ENCODE data around the gene ZMAT3.
"Not testable (repeated sequence)": the region's sequence is repeated elsewhere in the genome, so short reads cannot be mapped to it uniquely, and the experiment has no call there.

The ZMAT3 gene

GRCh38 chr3:179071323-179072099 lies at the start of gene ZMAT3:
ZMAT3 (minus strand) TSS chr3:179071809; CDS start chr3:179067752, 4,057 bp downstream.
- DNase-seq (ENCODE audit: low read depth in 2 of 2, low spot score in 1 of 2) = peak; percentile 54 to 73

DNA sequence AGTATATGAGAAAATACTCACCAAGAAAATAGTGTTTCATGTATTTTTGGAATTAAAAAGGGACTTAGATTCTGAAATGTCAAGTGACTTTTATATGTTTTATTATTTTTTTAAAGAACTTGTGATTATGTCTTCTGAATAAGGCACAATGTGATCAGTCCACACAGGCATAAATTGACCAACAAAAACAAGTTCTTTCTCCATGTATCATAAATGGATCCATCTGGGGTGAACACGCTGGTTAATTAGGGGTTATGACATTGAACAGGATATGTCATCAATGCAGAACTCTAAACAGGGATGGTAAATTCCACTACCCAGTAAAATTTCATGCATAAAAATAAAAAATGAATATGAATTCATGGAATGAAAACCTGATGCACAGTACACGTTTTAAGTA lies 45.2 kb upstream of the ZMAT3 start:
- no peak for DNase-seq (ENCODE audit: low read depth in 2 of 2, low spot score in 1 of 2)

DNA sequence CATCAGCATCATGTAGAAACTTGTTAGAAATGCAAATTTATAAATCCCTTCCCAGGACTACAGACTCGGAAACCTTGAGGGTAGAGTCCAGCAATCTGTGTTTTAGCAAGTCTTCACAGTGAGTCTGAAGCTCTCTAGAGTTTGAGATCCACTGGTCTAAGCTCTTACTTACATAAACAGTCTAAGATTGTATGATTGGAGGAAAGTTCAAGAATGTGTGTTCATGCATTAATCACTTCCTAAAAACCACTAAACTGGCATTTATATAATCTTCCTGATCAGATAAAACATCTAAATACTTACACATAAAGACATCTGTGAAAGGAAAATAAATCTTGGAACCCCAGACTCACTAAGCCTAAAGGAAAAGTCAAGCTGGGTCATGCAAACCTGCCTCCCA lies 43.8 kb upstream of the ZMAT3 start:
- not testable (repeated sequence) for DNase-seq (ENCODE audit: low read depth in 2 of 2, low spot score in 1 of 2)

GRCh38 chr3:179113903-179114302 lies 42.3 kb upstream of the ZMAT3 start:
- DNase-seq (ENCODE audit: low read depth in 2 of 2, low spot score in 1 of 2) = no peak

GRCh38 chr3:179108086-179108485 lies 36.5 kb upstream of the ZMAT3 start:
- DNase-seq (ENCODE audit: low read depth in 2 of 2, low spot score in 1 of 2) = no peak

DNA sequence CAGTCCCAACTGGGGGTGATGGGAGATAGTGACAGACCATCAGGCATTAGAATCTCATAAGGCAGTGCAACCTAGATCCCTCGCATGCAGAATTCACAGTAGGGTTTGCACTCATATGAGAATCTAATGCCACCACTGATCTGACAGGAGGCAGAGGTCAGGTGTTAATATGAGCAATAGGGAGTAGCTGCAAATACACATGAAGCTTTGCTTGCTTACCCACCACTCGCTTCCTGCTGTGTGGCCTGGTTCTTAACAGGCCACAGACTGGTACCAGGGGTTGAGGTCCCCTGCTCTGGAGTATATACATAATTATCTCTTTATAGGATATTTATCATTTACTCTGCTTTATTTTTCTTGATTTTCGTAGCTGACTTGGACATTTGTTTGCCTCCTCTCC lies 36.0 kb upstream of the ZMAT3 start:
- DNase-seq (ENCODE audit: low read depth in 2 of 2, low spot score in 1 of 2) = no peak

DNA sequence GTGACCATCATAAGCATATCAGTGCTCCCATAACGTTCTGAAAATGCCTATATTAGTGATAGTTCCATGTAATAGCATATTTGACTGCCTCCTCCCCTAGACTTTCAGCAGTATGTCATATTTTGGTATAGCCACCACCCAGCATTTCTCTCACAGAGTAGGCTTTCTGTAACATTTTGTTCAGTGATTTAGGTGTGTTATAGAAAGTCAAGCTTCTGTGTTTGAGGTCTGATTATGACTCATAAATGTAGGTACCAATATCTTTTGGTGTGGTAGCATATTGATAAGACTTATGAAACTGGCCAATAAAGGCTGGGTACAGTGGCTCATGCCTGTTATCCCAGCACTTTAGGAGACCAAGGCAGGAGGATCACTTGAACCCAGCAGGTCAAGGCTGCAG lies 34.3 kb upstream of the ZMAT3 start:
- no peak for DNase-seq (ENCODE audit: low read depth in 2 of 2, low spot score in 1 of 2)

DNA sequence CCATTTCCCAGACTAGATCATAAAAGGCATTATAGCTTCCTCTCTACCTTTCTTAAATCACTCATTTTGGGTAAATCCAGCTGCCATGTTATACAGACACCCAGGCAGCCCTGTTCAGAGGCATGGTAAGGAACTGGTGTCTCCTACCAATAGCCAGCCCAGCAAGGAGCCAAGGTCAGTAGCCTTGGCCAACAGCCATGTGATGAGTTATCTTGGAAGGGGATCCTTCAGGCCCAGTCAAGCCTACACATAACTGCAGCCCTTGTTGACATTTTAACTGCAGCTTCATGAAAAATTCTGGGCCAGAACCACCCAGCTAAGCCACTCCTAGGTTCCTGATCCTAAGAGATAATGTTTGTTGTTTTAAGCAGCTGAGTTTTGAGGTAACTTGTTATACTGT lies 29.0 kb upstream of the ZMAT3 start:
- no peak for DNase-seq (ENCODE audit: low read depth in 2 of 2, low spot score in 1 of 2)

GRCh38 chr3:179098388-179099077 lies 26.9 kb upstream of the ZMAT3 start:
- no peak for DNase-seq (ENCODE audit: low read depth in 2 of 2, low spot score in 1 of 2)

DNA sequence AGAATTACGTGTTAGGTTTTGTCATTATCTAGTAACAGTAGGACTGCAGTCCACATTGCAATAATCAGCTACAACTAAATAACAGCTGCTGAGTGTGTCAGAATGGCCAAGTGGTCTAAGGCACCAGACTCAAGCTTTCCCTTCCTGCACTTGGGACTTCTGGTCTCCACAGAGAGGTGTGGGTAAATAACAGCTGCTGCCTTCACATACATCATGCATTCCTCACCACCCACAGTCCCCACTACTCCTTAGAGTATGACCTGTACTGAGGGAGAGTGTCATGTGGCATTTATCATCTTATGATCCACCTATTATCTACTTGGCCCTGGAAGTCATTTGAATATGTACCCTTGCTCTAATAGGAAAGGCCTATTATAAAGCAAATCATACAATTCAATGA lies 22.2 kb upstream of the ZMAT3 start:
- DNase-seq (ENCODE audit: low read depth in 2 of 2, low spot score in 1 of 2) = no peak

- DNase-seq (ENCODE audit: low read depth in 2 of 2, low spot score in 1 of 2) = no peak
Observed at GRCh38 chr3:179091113-179091512, 19.5 kb upstream of the ZMAT3 start.

DNA sequence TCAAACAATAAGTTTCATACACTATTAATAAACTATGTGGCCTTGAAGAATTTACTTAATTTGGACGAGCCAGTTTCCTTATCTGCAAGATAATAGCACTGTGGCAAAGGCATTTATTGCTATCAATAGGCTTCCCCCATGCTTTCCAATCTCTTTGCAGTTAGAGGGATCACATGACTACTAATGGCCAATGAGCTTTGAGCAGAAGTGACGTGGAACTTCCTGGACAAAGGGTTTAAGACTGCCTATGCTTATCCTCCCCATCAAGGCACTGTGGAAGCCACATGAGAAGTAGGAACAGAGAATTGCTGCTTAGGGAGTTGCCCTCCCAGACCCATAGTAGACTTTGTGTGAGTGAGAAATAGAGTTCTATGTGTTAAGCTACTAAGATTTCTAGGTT lies 16.7 kb upstream of the ZMAT3 start:
- DNase-seq (ENCODE audit: low read depth in 2 of 2, low spot score in 1 of 2) = no peak

DNA sequence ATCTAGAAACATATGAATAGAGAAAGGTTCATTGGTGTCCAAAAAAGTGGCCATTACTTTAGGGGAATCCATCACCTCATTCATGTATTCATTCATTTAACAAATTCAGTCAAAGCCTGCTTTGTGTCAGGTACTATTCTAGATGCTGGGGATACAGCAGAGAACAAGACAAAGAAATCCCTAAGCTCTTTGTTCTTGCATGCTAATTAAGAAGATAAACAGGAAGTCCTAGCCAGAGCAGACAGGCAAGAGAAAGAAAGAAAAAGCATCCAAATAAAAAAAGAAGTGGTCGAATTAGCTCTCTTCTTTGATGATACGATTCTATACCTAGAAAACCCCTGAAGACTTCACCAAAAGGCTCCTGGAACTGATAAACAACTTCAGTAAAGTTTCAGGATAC lies 12.4 kb upstream of the ZMAT3 start:
- no peak for DNase-seq (ENCODE audit: low read depth in 2 of 2, low spot score in 1 of 2)

DNA sequence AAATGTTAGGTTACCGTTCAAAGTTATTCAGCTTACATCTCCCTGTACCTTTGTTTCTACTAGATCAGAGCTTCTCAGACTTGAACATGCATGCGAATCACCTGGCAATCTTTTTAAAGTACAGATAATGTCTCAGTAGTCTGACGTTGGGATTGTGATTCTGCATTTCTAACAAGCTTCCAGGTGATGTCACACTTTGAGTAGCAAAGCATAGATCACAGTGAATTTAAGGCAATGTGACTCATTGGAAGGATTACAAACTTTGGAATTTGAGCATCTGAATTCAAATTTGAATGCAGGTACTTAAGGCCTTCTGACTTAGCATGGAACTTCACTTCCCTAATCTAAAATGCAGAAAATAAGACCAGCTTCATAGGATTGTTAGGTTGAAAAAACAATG lies 10.8 kb upstream of the ZMAT3 start:
- no peak for DNase-seq (ENCODE audit: low read depth in 2 of 2, low spot score in 1 of 2)

- no peak for DNase-seq (ENCODE audit: low read depth in 2 of 2, low spot score in 1 of 2)
Observed at GRCh38 chr3:179081885-179082284, 10.3 kb upstream of the ZMAT3 start.

DNA sequence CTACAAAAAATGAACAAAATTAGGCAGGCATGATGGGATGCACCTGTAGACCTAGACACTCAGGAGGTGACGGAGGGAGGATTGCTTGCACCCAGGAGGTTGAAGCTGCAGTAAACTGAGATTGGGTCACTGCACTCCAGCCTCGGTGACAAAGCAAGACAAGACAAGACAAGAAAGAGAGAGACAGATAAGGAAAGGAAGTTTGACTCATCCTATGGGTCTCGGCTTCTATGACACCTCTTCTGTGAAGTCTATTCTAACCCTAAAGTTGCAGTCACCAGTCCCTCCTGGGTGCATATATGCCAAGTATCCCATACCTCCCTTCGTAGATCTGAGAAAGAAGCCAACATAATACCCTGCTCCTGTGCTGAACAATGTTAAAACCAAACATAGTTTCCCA lies 7.9 kb upstream of the ZMAT3 start:
- no peak for DNase-seq (ENCODE audit: low read depth in 2 of 2, low spot score in 1 of 2)

- DNase-seq (ENCODE audit: low read depth in 2 of 2, low spot score in 1 of 2) = no peak
Observed at GRCh38 chr3:179076243-179077027, 4.8 kb upstream of the ZMAT3 start.

DNA sequence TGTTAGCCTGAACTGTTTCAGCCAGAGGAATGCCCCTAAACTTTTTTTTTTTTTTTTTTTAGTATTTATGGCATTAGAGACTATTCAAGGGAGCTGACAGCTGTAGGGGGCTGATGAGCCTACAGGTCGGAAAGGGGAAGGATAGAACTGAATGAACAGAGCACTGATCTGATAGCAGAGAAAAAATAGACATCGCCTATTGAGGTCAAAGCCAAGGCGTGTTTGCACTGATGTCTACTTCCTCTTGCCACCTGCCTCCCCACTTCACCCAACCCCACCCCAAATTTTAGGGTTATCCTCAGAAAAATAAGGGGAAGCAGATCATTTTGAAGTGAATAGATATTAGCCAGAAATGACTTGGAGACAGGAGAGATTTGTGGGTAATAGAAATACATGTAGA lies 3.0 kb upstream of the ZMAT3 start:
- no peak for DNase-seq (ENCODE audit: low read depth in 2 of 2, low spot score in 1 of 2)

GRCh38 chr3:179073816-179074215 lies 2.2 kb upstream of the ZMAT3 start:
- no peak for DNase-seq (ENCODE audit: low read depth in 2 of 2, low spot score in 1 of 2)

DNA sequence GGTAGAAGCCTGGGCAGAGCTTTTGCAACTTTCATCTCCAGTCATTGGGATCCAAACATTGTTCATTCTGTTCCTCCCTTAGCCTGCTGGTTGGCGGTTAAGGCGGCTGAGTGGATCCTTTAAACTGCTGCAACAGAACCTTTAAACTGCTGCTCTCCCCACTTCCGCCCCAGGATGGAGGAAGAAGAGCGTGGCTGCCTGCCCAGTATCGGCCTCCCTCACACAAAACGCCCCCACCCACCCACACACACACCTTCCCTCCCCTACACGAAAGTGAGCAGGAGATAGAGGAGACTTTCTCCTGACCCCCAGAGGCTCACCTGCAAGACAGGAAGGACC lies 460 bp upstream of the ZMAT3 start:
- DNase-seq (ENCODE audit: low read depth in 2 of 2, low spot score in 1 of 2) = peak in 1 of 2 donors; percentile 23

GRCh38 chr3:179071027-179071322 lies 634 bp downstream of the ZMAT3 start:
- no peak for DNase-seq (ENCODE audit: low read depth in 2 of 2, low spot score in 1 of 2)

- DNase-seq (ENCODE audit: low read depth in 2 of 2, low spot score in 1 of 2) = no peak
Observed at GRCh38 chr3:179069762-179070390, 1.7 kb downstream of the ZMAT3 start.

Measured in stimulated activated CD8-positive, alpha-beta memory T cell treated with anti-CD3 and anti-CD28 coated beads, Interleukin-4, amount 100 ng/mL, for 1 hour (primary cell).